Stimulated activated naive CD4-positive, alpha-beta T cell (primary cell): Measurements from ENCODE around the gene FARP1.

Experiments
- DNase-seq, 6 experiments: peaks; one replicate each; lab custom pipeline; 2025; lab: John Stamatoyannopoulos, UW

Gene FARP1

DNA sequence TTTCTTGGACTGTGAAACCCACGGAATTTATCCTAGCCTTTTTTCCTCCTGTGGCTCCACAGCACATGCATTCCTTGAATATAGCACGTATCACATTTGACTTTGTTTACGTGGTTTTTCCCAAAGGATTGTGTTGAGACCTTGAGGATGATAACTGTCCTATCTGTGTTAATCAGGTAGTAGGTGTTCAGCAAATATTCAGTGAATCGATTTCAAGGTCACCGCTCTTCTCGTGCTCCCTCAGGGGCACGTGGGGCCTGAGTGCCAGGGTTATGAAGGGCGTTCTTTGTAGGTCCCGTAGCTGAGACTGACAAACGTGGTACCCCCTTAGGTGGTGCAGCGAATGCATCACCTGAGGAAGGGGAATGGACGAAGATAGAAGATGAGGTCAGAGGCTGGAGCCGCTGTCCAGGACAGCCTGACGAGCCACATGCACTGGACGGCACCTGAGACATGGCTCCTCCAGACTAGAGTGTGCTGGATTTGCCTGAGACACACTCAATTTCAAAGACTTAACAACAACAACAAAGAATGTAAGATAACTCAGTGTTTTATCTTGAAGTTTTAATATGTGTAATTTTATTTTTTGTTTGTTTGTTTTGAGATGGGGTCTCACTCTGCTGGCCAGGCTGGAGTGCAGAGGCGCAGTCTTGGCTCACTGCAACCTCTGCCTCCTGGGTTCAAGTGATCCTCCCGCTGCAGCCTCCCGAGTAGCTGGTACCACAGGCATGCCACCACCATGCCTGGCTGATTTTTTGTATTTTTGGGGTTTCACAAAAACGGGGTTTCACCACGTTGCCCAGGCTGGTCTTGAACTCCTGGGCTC is 165.4 kb downstream of the FARP1 start:
- no peak for DNase-seq

DNA sequence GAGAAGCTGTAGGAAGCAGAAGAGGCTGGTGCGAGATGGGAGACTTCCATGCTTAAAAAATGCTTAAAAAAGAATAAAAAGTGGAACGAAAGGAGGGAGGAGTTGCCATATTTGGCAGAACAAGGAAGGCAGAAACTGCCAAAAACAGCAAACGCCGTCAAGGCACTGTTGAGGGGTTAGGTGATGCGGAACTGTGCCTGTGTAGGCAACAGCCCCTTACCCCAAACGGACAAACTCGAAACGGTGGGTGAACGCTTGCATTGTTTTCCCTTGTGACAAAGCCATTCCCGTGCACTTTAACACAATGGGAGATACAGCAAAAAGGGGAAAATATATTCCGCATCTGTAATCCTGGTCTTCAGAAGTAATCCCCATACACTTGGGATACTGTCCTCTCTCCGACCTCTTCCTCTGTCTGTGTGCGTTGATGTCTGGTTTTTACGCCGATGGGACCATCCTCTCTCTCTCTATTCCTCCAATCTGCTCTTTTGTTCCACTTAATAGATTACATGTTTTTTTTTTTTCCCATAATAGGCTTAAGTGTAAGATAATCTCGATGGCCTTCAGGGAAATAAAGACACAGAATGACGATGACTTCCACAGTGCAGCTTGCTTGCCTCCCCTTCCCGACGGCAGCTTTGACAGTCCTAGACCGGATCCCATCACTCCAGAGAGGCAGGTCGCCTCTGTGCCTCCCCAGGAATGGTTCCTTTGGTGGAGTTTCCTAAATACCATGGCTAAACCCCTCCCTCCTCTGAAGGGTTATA is 166.9 kb downstream of the FARP1 start:
- no peak for DNase-seq

GRCh38 chr13:98310485-98311199 is 167.7 kb downstream of the FARP1 start:
- no peak for DNase-seq

- DNase-seq = no peak
These were observed 168.3 kb downstream of the FARP1 start for GRCh38 chr13:98311200-98311548.

GRCh38 chr13:98312606-98313005 is 169.7 kb downstream of the FARP1 start:
- DNase-seq = no peak

GRCh38 chr13:98313023-98313921 is 170.4 kb downstream of the FARP1 start:
- no peak for DNase-seq

DNA sequence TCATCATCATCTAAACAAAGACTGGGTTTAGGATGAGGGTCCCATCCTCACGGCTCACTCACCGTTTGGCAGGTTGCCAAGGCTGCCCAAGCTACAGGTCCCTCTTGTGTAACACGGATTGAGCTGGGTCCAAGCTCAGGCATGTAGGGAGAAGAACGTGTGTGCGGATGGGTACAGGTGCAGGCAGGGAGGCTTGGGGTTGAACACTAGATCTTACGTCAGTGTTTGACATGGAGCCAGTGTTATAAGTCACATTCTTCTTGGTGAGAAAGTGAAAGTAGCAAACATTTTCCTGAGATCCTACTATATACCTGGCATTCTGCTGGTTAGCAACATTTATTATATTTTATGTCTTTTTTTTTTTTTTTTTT is 171.0 kb downstream of the FARP1 start:
- DNase-seq = no peak

- no peak for DNase-seq
These were observed 172.6 kb downstream of the FARP1 start for GRCh38 chr13:98315466-98315865.

- DNase-seq = no peak
These were observed 173.0 kb downstream of the FARP1 start for GRCh38 chr13:98315902-98316301.

DNA sequence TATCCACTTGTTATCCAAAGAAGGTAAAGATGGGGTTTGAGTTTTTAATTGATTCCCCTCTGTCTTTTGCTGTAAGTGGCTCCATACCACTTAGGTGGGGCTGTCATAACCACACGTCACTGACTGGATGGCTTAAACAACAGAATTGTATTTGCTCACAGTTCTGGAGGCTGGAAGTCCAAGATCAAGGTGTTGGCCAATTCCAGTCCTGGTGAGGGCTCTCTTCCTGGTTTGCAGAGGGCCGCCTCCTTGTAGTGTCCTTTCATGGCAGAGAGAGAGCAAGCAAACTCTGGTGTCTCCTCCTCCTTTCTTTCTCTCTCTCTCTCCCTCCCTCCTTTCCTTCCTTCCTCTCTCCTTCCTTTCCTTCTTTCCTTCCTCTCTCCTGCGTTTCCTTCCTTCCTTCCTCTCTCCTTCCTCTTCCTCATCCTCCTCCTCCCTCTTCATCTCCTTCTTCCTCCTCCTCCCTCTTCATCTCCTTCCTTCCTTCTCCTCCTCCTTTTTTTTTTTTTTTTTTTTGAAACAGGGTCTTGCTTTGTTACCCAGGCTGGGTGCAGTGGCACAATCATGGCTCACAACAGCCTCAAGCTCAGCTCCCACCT is 174.8 kb downstream of the FARP1 start:
- DNase-seq = no peak

- DNase-seq = no peak
These were observed 175.5 kb downstream of the FARP1 start for GRCh38 chr13:98318263-98318878.

DNA sequence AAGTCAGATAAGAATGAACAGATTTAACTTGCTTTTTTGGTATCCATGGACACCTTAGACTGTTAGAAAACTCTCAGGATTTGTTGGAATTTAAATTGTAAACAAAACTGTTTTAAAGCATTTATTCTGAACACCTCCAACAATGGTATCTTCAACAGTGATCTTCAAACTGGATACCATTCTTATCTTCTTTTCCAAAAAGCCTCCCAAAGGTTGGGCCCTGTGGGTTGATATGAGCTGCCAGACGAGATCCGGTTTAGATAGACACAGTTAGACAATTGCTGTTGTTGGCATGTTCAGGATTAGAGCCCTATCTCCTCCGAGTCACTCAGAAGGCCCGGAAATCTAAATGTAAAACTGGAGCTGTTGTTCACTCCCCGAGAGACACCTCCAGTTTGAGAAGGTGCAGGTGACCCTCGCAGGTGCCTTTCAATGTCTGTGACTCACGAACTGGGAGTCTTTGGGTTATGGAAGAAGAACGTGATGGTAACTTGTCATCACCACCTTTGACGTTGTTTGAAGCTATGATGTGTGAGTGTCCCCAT is 177.7 kb downstream of the FARP1 start:
- no peak for DNase-seq

- no peak for DNase-seq
These were observed 178.5 kb downstream of the FARP1 start for GRCh38 chr13:98321395-98321794.

DNA sequence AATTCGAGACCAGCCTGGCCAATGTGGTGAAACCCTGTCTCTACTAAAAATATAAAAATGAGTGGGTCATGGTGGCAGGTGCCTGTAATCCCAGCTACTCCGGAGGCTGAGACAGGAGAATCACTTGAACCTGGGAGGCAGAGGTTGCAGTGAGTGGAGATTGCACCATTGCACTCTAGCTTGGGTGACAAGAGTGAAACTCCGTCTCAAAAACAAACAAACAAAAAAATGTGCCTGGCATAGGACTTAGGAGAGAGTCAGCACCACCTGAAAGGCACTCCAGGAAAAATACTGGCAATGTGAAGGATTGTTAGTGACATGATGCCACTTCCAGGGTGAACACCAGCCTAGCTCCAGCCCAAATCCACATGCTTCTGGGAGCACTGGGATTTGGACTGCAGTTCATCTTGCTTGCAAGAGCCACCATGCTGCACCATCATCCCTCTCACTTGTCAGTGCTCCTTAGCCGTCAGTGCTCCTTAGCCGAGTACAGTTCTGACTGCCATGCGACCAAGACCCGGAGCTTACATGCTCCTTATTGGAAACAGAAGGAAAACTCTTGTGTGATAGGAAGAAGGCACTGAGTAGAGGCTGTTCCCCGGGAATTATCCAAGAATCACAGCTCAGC is 179.3 kb downstream of the FARP1 start:
- no peak for DNase-seq

DNA sequence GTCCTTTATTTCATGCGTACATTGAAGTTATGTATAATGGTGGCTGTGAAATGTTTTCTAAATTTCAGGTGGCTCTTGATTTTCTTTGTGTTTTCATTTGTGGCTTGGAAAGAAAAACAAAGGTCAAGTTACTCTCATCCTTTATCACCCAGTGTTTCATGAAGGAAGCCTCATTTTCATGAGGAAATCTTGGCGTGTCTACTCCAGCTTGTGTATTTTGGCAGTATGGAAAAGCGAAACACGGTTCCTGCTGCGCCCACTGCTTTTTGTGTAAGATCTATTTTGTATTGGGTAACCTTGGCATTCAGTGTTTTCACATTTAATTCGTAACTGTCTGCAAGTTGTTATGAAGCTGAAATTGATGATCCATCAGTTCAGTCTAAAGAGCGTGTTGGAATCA is 181.2 kb downstream of the FARP1 start:
- DNase-seq = no peak

GRCh38 chr13:98325724-98326123 is 182.8 kb downstream of the FARP1 start:
- DNase-seq = no peak

DNA sequence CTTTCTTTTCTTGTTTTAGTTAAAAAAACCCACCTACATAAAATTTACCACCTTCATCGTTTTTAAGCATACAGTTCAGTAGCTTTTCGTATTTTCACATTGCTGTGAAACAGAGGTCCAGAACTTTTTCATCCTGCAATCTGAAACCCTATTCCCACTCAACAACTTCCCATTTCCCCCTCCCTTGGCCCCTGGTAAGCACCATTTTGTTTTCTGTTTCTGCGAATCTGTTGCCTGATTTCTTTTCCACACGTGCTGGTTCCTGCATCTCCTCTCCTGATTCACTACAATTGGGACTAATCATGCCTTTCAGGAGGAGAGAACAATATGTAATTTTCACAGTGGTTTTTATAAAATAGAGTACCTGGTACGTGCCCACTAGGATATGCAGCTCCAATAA is 183.4 kb downstream of the FARP1 start:
- DNase-seq = no peak

DNA sequence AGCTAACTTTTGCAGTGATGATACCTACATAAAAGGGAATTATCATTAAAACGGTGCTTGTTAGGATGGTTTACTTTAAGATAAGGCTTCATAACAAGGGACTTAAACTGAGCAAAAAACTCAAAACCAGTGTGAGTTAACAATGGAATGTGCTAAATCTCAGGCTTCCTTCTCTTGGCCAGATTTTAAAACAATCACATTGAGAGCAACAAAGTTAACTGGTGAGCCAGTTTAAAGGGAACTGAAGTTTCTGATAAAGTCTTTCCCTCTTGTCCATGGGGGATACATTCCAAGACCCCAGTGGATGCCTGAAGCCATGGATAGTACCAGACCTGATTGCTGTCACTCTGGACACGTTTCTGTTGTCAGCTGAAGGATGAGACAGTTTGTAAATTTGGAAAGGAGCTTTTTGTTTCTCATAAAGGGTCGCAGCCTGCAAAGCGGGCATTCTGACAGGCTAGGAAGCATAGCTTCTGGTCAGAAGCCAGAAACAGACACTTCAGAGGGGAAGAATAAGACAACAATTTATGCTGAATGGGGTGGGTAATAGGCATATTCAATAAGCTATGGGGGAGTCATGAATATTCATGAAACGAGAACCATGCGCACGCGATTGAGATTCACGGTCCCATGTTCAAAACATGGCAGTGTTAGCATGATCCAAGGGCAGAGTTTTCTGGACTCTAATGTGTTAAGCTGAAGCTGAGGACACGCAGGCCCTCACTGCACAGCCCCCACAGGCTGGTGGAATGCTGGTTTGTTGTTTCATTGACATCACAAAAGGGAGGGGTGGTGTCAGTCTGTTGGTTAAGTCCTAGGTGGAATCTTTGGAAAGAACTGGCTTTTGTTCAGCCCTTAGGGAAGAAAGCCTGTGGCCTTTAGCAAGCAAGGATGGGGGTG is 184.7 kb downstream of the FARP1 start:
- DNase-seq = no peak

DNA sequence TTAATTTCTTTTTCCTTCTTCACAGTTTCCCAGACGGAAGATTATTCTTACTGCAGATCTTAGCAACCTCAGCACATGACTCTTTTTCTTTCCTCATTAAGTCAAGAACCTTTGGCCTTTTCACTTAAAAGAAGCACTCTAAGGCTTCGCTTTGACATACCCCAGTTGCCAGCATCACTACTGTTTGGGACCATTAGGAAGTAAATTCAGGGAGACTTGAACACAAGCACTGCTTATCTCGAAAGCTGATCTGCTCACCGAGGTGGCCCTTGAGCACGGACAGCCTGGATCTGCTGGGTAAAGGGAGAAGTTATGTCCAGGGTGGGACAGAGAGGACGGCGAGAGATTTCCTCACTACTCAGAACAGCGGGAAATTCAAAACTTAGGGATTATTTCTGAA is 185.6 kb downstream of the FARP1 start:
- no peak for DNase-seq
